K562 (cell line): ENCODE data around the gene CCDC152. TPM values are rescaled to one million over a fixed set of nuclear protein-coding genes. Genes with fewer than 3 reads are reported as not detected.

Source experiments
- ARID1B ChIP-seq: fragments of 450-650 bp; IDR thresholded peaks from 2 replicates; pipeline ENCODE4 v1.6.1; 2016; ENCODE audit warnings: antibody characterized with exemption, mild to moderate bottlenecking, inconsistent platforms
- CBFA2T2 ChIP-seq: fragments of 450-650 bp; conservative IDR thresholded peaks from 2 replicates; pipeline ENCODE4 v1.6.1; 2017; ENCODE audit warnings: mild to moderate bottlenecking
- CREBBP ChIP-seq: IDR thresholded peaks from one replicate; pipeline ENCODE4 v1.6.1; 2012; ENCODE audit warnings: low read depth, mild to moderate bottlenecking, control low read depth, inconsistent platforms, low read length
- ELF2 ChIP-seq: fragments of 250-450 bp; sonication (Bioruptor Pico); IDR thresholded peaks from 2 replicates; pipeline ENCODE4 v1.5.0; 2021; ENCODE audit warnings: mild to moderate bottlenecking
- EWSR1 ChIP-seq: fragments of 450-650 bp; IDR thresholded peaks from 2 replicates; pipeline ENCODE4 v1.6.1; 2018; ENCODE audit warnings: borderline replicate concordance, mild to moderate bottlenecking, low read depth, moderate library complexity; ENCODE audit not compliant: partially characterized antibody
- HNRNPUL1 ChIP-seq: fragments of 200-400 bp; formaldehyde crosslinking; IDR thresholded peaks from 2 replicates; pipeline ENCODE4 v1.6.1; 2017; ENCODE audit warnings: low read length
- L3MBTL2 ChIP-seq: fragments of 450-650 bp; IDR thresholded peaks from 2 replicates; pipeline ENCODE4 v1.6.1; 2016; ENCODE audit warnings: mild to moderate bottlenecking, moderate library complexity
- MEF2A ChIP-seq: IDR thresholded peaks from 2 replicates; pipeline ENCODE4 v1.6.1; 2011; ENCODE audit warnings: low read depth, mild to moderate bottlenecking, low read length, moderate library complexity; ENCODE audit not compliant: control insufficient read depth
- NFYB ChIP-seq: IDR thresholded peaks from 2 replicates; pipeline ENCODE4 v1.6.1; 2011; ENCODE audit warnings: mild to moderate bottlenecking, moderate library complexity; ENCODE audit not compliant: insufficient read length; ENCODE audit errors: extremely low read depth
- POLR2AphosphoS2 ChIP-seq: IDR thresholded peaks from 2 replicates; pipeline ENCODE4 v1.6.1; 2012; ENCODE audit warnings: low read length, improper control_type of control experiment
- POLR2B ChIP-seq: fragments of 450-650 bp; IDR thresholded peaks from 2 replicates; pipeline ENCODE4 v1.6.1; 2018; ENCODE audit warnings: low read depth; ENCODE audit not compliant: partially characterized antibody
- PTBP1 ChIP-seq: fragments of 200-400 bp; formaldehyde crosslinking; IDR thresholded peaks from 2 replicates; pipeline ENCODE4 v1.6.1; 2017; ENCODE audit warnings: low read depth, low read length
- RFX7 ChIP-seq: fragments of 250-450 bp; sonication (Bioruptor Pico); IDR thresholded peaks from 2 replicates; pipeline ENCODE4 v1.5.1; 2021; ENCODE audit warnings: mild to moderate bottlenecking
- SAP30 ChIP-seq: fragments of 200-600 bp; sonication (generic); IDR thresholded peaks from 2 replicates; pipeline ENCODE4 v1.6.1; 2012; ENCODE audit warnings: borderline replicate concordance, low read depth, mild to moderate bottlenecking, moderate library complexity, low read length, control low read depth, inconsistent platforms; ENCODE audit not compliant: insufficient read depth, poor library complexity, severe bottlenecking
- SIRT6 ChIP-seq: IDR thresholded peaks from one replicate; pipeline ENCODE4 v1.6.1; 2012; ENCODE audit warnings: low read depth, mild to moderate bottlenecking, control low read depth, inconsistent platforms, low read length, moderate library complexity
- STAT5A ChIP-seq: IDR thresholded peaks from 2 replicates; pipeline ENCODE4 v1.6.1; 2012; ENCODE audit warnings: low read length, inconsistent platforms, borderline replicate concordance
- TEAD4 ChIP-seq, 2 experiments: sonication (generic) in 1 of 2; formaldehyde crosslinking in 1 of 2; IDR thresholded peaks; 2 replicates each; pipeline versions ENCODE4 v1.6.1 to v1.8.0; 2012 to 2022; ENCODE audit warnings: borderline replicate concordance in 1 of 2, inconsistent platforms in 1 of 2, low read length in 1 of 2, mild to moderate bottlenecking in 1 of 2, missing genetic modification reagents in 1 of 2
- ZBTB8A ChIP-seq: fragments of 450-650 bp; IDR thresholded peaks from 2 replicates; pipeline ENCODE4 v1.6.1; 2018; ENCODE audit warnings: mild to moderate bottlenecking, moderate library complexity; ENCODE audit not compliant: partially characterized antibody
- ZNF311 ChIP-seq: fragments of 250-450 bp; sonication (Bioruptor Pico); IDR thresholded peaks from 2 replicates; pipeline ENCODE4 v1.4.0; 2020; ENCODE audit warnings: mild to moderate bottlenecking, moderate library complexity
- ZNF408 ChIP-seq: fragments of 250-450 bp; sonication (Bioruptor Pico); IDR thresholded peaks from 2 replicates; pipeline ENCODE4 v1.4.0; 2020; ENCODE audit warnings: low read depth, mild to moderate bottlenecking, moderate library complexity
- ZNF609 ChIP-seq: sonication (generic); formaldehyde crosslinking; IDR thresholded peaks from 2 replicates; pipeline ENCODE4 v1.8.1; 2023; ENCODE audit warnings: missing genetic modification reagents, mild to moderate bottlenecking, borderline replicate concordance
- ZNF644 ChIP-seq: fragments of 200-800 bp; sonication (Bioruptor generic); IDR thresholded peaks from 2 replicates; pipeline ENCODE4 v1.6.1; 2016; ENCODE audit warnings: low read depth, missing genetic modification characterization, missing compliant biosample characterization
- polyA plus RNA-seq, 8 experiments: library from polyadenylated mRNA; depleted of rRNA in 4 of 8; stranded (reverse) in 5 of 8; unstranded in 3 of 8; fragments of >200 nt; fragmentation: Nextera tagmentation in 2 of 8; fragmentation: Illumina TruSeq in 1 of 8; extraction: Ambion mirVana in 2 of 8; extraction: Trizol in 1 of 8; gene quantifications; 2 replicates each; pipeline versions ENCODE4 v1.2.1 to v1.2.3, GENCODE V29; 2011 to 2014; ENCODE audit warnings: inconsistent platforms in 1 of 8, missing spikeins in 1 of 8
- total RNA-seq, 7 experiments: library from RNA; depleted of rRNA in 6 of 7; stranded (reverse); fragments of >200 nt in 6 of 7; fragmentation: Illumina TruSeq in 2 of 7; extraction: Trizol in 2 of 7; gene quantifications; 2 replicates each; pipeline versions ENCODE4 v1.2.1 to v1.2.3, GENCODE V29; 2011 to 2021; ENCODE audit warnings: low replicate concordance in 1 of 7
- TF ChIP-seq, protein P1 (sequence below), 2 experiments: IDR thresholded peaks; 2 replicates each; pipeline ENCODE4 v1.6.1; 2011; ENCODE audit warnings: borderline replicate concordance in 1 of 2, control low read depth in 1 of 2, low read depth in 1 of 2, low read length in 1 of 2, mild to moderate bottlenecking in 1 of 2, mixed read lengths in 1 of 2, moderate library complexity in 1 of 2; ENCODE audit not compliant: insufficient read depth in 1 of 2, insufficient read length in 1 of 2, poor library complexity in 1 of 2, severe bottlenecking in 1 of 2; ENCODE audit errors: extremely low read depth in 1 of 2

CCDC152 gene
- total and polyA plus RNA-seq, 9 of the 15 experiments (the other 6 are each of a cell fraction or from before 2014, with no cell fraction given), result 2.5 to 11.6 (median 5.1) TPM

- no peak for TF ChIP-seq L3MBTL2
- no peak for TF ChIP-seq ZNF609
- no peak for TF ChIP-seq ZNF408 (CRISPR knock-in tag)
- TF ChIP-seq STAT5A, result no peak
- TF ChIP-seq ZNF311 (CRISPR knock-in tag), result no peak
- TF ChIP-seq EWSR1, result no peak
- TF ChIP-seq, protein P1, sequence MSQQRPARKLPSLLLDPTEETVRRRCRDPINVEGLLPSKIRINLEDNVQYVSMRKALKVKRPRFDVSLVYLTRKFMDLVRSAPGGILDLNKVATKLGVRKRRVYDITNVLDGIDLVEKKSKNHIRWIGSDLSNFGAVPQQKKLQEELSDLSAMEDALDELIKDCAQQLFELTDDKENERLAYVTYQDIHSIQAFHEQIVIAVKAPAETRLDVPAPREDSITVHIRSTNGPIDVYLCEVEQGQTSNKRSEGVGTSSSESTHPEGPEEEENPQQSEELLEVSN (IDR thresholded peaks at IDR 0.05; ENCODE audit: borderline replicate concordance in 1 of 2, extremely low read depth in 1 of 2, insufficient read depth in 1 of 2, insufficient read length in 1 of 2, low read depth in 1 of 2, low read length in 1 of 2, poor library complexity in 1 of 2, severe bottlenecking in 1 of 2), result no peak
- peak; percentile 58 for TF ChIP-seq ARID1B
- no peak for TF ChIP-seq POLR2B
- no peak for TF ChIP-seq POLR2AphosphoS2
- TF ChIP-seq HNRNPUL1, result no peak
- TF ChIP-seq ZBTB8A, result no peak
- no peak for TF ChIP-seq ZNF644 (tag)
- no peak for TF ChIP-seq CREBBP
- no peak for TF ChIP-seq NFYB
- TF ChIP-seq TEAD4 (IDR thresholded peaks at IDR 0.05; ENCODE audit: low read length), result peak; percentile 43; the same call in 1 of the 2 replicates
- no peak for TF ChIP-seq TEAD4 (CRISPR knock-in tag; IDR thresholded peaks at IDR 0.05; ENCODE audit: borderline replicate concordance)
- TF ChIP-seq SIRT6, result no peak
- TF ChIP-seq ELF2 (CRISPR knock-in tag), result no peak
- no peak for TF ChIP-seq MEF2A
- 0 out of 2 replicates have a peak, but pooled peaks have one; percentile 31 for TF ChIP-seq CBFA2T2
- TF ChIP-seq SAP30, result no peak
- TF ChIP-seq PTBP1, result no peak
- no peak for TF ChIP-seq RFX7 (CRISPR knock-in tag)
Measured at GRCh38 chr5:42830924-42831323, 74.3 kb downstream of the CCDC152 start (continued).
